LHCN-M2 (cell line): Measurements from ENCODE around the gene BMP3. TPM values are rescaled to one million over a fixed set of nuclear protein-coding genes. Genes with fewer than 3 reads are reported as not detected.

Source experiments
- DNase-seq: peaks from one replicate; pipeline ENCODE4 v3.0.0-alpha.2; 2012; ENCODE audit warnings: low read depth
- total RNA-seq: library from RNA; depleted of rRNA; stranded (reverse); fragments of >200 nt; gene quantifications from 2 replicates; pipeline ENCODE4 v1.2.3, GENCODE V29; 2014; rRNA removed

The BMP3 gene
- total RNA-seq, 1 experiment from 2014 or later, result 0.17 TPM

GRCh38 chr4:81102107-81102506, 71.6 kb downstream of the BMP3 start:
- no peak for DNase-seq

GRCh38 chr4:81106150-81106549, 75.6 kb downstream of the BMP3 start:
- DNase-seq, result no peak

Other genes with a start within 250 kb of the BMP3 start
- gene PRKG2, start 184.5 kb downstream of the BMP3 start, total RNA-seq, result 0.06 TPM in 2 replicates